Neural cell (in vitro differentiated cells): ENCODE data around the gene SURF6.

ENCODE experiments used
- CTCF ChIP-seq: fragments of 450-650 bp; IDR thresholded peaks from 2 replicates; pipeline ENCODE4 v1.5.1; 2014; ENCODE audit warnings: antibody characterized with exemption, mild to moderate bottlenecking, moderate library complexity; ENCODE audit not compliant: poor library complexity, severe bottlenecking
- POLR2AphosphoS5 ChIP-seq: IDR thresholded peaks from 2 replicates; pipeline ENCODE4 v1.6.1; 2012
- SMC3 ChIP-seq: fragments of 450-650 bp; conservative IDR thresholded peaks from 2 replicates; pipeline ENCODE4 v1.6.1; 2014; ENCODE audit warnings: antibody characterized with exemption, mild to moderate bottlenecking, moderate library complexity; ENCODE audit not compliant: poor library complexity

DNA sequence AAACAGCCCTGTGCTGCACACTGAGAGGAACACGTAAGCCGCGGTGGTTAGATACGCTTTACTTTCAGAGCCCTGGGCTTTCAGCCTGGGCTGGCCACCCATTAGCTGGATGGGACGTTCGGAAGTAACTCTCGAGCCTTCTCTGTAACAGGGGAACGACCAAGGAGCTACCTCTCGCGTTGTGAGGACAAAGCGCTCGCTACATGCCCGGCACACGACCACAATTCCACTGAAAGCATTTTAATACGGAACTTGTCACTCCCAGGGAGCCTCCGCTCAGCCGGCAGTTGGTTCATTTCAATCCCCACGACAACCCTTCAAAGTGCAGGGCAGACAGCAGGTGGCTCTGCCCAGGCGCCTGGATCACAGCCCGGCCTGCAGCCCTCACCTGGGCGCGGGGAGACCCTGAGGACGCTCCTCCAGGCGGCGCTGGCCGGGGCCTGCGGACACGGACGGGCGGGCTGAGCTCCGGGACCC lies 19.9 kb upstream of the SURF6 start:
- TF ChIP-seq POLR2AphosphoS5: no peak
- TF ChIP-seq CTCF: no peak
- no peak for TF ChIP-seq SMC3
